GM23248 (cell line): Measurements from ENCODE around the gene HAGHL.

ENCODE experiments used
- EZH2 ChIP-seq: fragments of 200-600 bp; sonication (generic); IDR thresholded peaks from 2 replicates; pipeline ENCODE4 v1.6.1; 2018; ENCODE audit warnings: antibody characterized with exemption, mild to moderate bottlenecking; ENCODE audit not compliant: insufficient read depth, poor library complexity, severe bottlenecking
- EZH2phosphoT487 ChIP-seq: fragments of 200-600 bp; sonication (generic); IDR thresholded peaks from 2 replicates; pipeline ENCODE4 v1.6.1; 2018; ENCODE audit warnings: antibody characterized with exemption, moderate library complexity, mild to moderate bottlenecking, low read depth; ENCODE audit not compliant: insufficient read depth

GRCh38 chr16:766820-767640 lies 40.1 kb downstream of the HAGHL start:
- TF ChIP-seq EZH2 (no peak), EZH2phosphoT487 (no peak)
